ENCODE data around the gene FBXO9. TPM values are rescaled to one million over a fixed set of nuclear protein-coding genes. Genes with fewer than 3 reads are reported as not detected.

Gene FBXO9
- total RNA-seq, 4 donors from 2014 or later = 50.6 to 71.8 (median 66.7) TPM

DNA sequence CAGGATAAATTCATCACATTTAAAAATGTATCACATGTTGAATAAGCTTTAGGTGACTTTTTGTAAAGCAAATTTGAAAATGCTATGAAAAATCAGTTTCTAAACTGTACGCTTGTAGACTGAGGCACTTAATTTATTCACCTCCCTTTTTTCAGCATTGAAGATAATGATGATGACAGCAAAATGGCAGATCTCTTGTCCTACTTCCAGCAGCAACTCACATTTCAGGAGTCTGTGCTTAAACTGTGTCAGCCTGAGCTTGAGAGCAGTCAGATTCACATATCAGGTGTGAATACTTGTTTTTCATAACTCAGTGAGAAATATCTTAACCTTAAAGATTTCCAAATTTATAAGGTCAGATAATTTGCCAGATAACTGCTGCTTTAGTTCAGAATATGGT lies 15.6 kb downstream of the FBXO9 start:
- 95 to 98% methylated on average over 1 of the region's 1 CpG for WGBS, 2 donors
- Histone ChIP-seq H3K27ac (no peak overlapping the region), H3K4me1 (no peaks in the 10 kb centered on the region), H3K4me3 (no peak overlapping the region), H3K36me3 (peaks cover 0 to 90% (median 0%) of the 10 kb centered on the region in 3 donors), H3K27me3 (no peaks in the 10 kb centered on the region), H3K9me3 (no peaks in the 10 kb centered on the region)
- TF ChIP-seq CTCF (IDR thresholded peaks at IDR 0.05) (no peak), EP300 (IDR thresholded peaks at IDR 0.05) (no peak), POLR2A (IDR thresholded peaks at IDR 0.05) (no peak)
- no peak for DNase-seq (ENCODE audit: low spot score in 2 of 2)

- no peaks in the 10 kb centered on the region for H3K9me3 ChIP-seq
- no peaks in the 10 kb centered on the region for H3K4me1 ChIP-seq
- DNase-seq (ENCODE audit: low spot score in 2 of 2) = no peak
- TF ChIP-seq CTCF (IDR thresholded peaks at IDR 0.05) = no peak
- no peak for TF ChIP-seq EP300 (IDR thresholded peaks at IDR 0.05)
- TF ChIP-seq POLR2A (IDR thresholded peaks at IDR 0.05) = no peak
- 45 to 48% methylated on average over 2 of the region's 2 CpGs for WGBS, 2 donors
- H3K27ac ChIP-seq = no peak overlapping the region
- H3K4me3 ChIP-seq = no peak overlapping the region
- H3K36me3 ChIP-seq = peaks cover 4 to 95% (median 8%) of the 10 kb centered on the region in 3 donors
- H3K27me3 ChIP-seq = no peaks in the 10 kb centered on the region
Measured at GRCh38 chr6:53086302-53086701, 21.1 kb downstream of the FBXO9 start.

GRCh38 chr6:53089948-53090347 lies 24.7 kb downstream of the FBXO9 start:
- Histone ChIP-seq H3K27me3 (no peaks in the 10 kb centered on the region), H3K4me3 (no peak overlapping the region), H3K9me3 (no peaks in the 10 kb centered on the region), H3K4me1 (no peaks in the 10 kb centered on the region), H3K27ac (no peak overlapping the region), H3K36me3 (peaks cover 9 to 94% (median 10%) of the 10 kb centered on the region in 3 donors)
- TF ChIP-seq POLR2A (IDR thresholded peaks at IDR 0.05) = no peak
- no peak for TF ChIP-seq EP300 (IDR thresholded peaks at IDR 0.05)
- TF ChIP-seq CTCF (IDR thresholded peaks at IDR 0.05) = no peak
- no peak for DNase-seq (ENCODE audit: low spot score in 2 of 2)

DNA sequence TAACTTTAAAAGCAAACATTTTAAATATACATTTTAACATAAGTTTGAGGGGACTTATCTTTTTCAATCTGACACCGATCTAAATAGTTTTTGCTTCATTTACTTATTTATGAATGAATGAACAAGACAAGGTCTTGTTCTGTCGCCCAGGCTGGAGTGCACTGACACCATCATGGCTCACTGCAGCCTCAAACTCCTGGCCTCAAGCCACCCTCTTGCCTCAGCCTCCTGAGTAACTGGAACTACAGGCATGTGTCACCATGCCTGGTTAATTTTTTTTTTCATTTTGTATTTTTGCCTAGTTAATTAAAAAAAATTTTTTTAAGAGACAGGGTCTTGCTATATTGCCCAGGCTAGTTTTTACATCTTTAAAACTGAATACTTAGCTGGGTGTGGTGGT lies 25.4 kb downstream of the FBXO9 start:
- no peak overlapping the region for H3K4me3 ChIP-seq
- no peak for TF ChIP-seq CTCF (IDR thresholded peaks at IDR 0.05)
- no peak for TF ChIP-seq EP300 (IDR thresholded peaks at IDR 0.05)
- no peaks in the 10 kb centered on the region for H3K9me3 ChIP-seq
- WGBS, 2 donors = 77 to 80% methylated on average over 2 of the region's 2 CpGs
- H3K36me3 ChIP-seq = peaks cover 9 to 94% (median 10%) of the 10 kb centered on the region in 3 donors
- H3K4me1 ChIP-seq = no peaks in the 10 kb centered on the region
- no peaks in the 10 kb centered on the region for H3K27me3 ChIP-seq
- DNase-seq (ENCODE audit: low spot score in 2 of 2) = no peak
- H3K27ac ChIP-seq = no peak overlapping the region

DNA sequence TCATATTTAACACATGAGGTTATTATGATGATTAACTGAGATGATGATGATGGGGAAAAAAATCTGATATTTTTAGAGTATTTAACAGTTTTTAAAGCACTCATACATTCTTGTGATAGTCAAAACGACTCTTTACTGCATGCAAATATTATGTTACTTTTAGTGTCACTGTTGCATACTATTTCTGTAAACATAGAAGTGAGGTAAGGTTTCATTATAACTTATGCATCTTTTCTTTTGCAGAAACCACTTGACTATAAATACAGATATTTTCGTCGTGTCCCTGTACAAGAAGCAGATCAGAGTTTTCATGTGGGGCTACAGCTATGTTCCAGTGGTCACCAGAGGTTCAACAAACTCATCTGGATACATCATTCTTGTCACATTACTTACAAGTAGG lies 30.1 kb downstream of the FBXO9 start:
- no peak for DNase-seq (ENCODE audit: low spot score in 2 of 2)
- Histone ChIP-seq H3K27me3 (no peaks in the 10 kb centered on the region), H3K4me1 (no peaks in the 10 kb centered on the region), H3K4me3 (no peak overlapping the region), H3K27ac (no peak overlapping the region), H3K9me3 (no peaks in the 10 kb centered on the region), H3K36me3 (peaks cover 15 to 99% (median 25%) of the 10 kb centered on the region in 3 donors)
- WGBS, 2 donors = 91 to 93% methylated on average over 3 of the region's 3 CpGs
- no peak for TF ChIP-seq CTCF (IDR thresholded peaks at IDR 0.05)

Measured in tibial nerve (tissue), 4 donors.